ENCODE data around the gene CCDC107.
"Not testable (repeated sequence)": the region's sequence is repeated elsewhere in the genome, so short reads cannot be mapped to it uniquely, and the experiment has no call there.

The CCDC107 gene

GRCh38 chr9:35658137-35658967, at the start of gene CCDC107:
CCDC107 (plus strand) TSS chr9:35658292; CDS start chr9:35658380, 88 bp downstream.
- FAIRE-seq (no peak), DNase-seq (ENCODE audit: insufficient read length, low spot score) (peak; percentile 76)
- TF ChIP-seq CTCF (IDR thresholded peaks at IDR 0.05; ENCODE audit: insufficient read depth, missing control alignments), result peak; percentile 42

GRCh38 chr9:35609001-35609819, 48.9 kb upstream of the CCDC107 start:
- FAIRE-seq (no peak), DNase-seq (ENCODE audit: insufficient read length, low spot score) (no peak)
- TF ChIP-seq CTCF (IDR thresholded peaks at IDR 0.05; ENCODE audit: insufficient read depth, missing control alignments), result no peak

- DNase-seq (ENCODE audit: insufficient read length, low spot score) (no peak), FAIRE-seq (no peak)
- TF ChIP-seq CTCF (IDR thresholded peaks at IDR 0.05; ENCODE audit: insufficient read depth, missing control alignments), result no peak
These were observed 48.3 kb upstream of the CCDC107 start for GRCh38 chr9:35609820-35610163.

- TF ChIP-seq CTCF (IDR thresholded peaks at IDR 0.05; ENCODE audit: insufficient read depth, missing control alignments), result peak; percentile 65
- DNase-seq (ENCODE audit: insufficient read length, low spot score) (no peak), FAIRE-seq (peak; percentile 41)
These were observed 46.8 kb upstream of the CCDC107 start for GRCh38 chr9:35611230-35611797.

GRCh38 chr9:35612066-35612465, 46.0 kb upstream of the CCDC107 start:
- FAIRE-seq; DNase-seq (ENCODE audit: insufficient read length, low spot score): not testable (repeated sequence)

- no peak for DNase-seq (ENCODE audit: insufficient read length, low spot score)
- FAIRE-seq, result no peak
- no peak for TF ChIP-seq CTCF (IDR thresholded peaks at IDR 0.05; ENCODE audit: insufficient read depth, missing control alignments)
These were observed 45.2 kb upstream of the CCDC107 start for GRCh38 chr9:35612843-35613242.

GRCh38 chr9:35615981-35616680, 42.0 kb upstream of the CCDC107 start:
- no peak for DNase-seq (ENCODE audit: insufficient read length, low spot score)
- no peak for FAIRE-seq
- no peak for TF ChIP-seq CTCF (IDR thresholded peaks at IDR 0.05; ENCODE audit: insufficient read depth, missing control alignments)
